Measurements from ENCODE around the gene SLC4A11.

DNA sequence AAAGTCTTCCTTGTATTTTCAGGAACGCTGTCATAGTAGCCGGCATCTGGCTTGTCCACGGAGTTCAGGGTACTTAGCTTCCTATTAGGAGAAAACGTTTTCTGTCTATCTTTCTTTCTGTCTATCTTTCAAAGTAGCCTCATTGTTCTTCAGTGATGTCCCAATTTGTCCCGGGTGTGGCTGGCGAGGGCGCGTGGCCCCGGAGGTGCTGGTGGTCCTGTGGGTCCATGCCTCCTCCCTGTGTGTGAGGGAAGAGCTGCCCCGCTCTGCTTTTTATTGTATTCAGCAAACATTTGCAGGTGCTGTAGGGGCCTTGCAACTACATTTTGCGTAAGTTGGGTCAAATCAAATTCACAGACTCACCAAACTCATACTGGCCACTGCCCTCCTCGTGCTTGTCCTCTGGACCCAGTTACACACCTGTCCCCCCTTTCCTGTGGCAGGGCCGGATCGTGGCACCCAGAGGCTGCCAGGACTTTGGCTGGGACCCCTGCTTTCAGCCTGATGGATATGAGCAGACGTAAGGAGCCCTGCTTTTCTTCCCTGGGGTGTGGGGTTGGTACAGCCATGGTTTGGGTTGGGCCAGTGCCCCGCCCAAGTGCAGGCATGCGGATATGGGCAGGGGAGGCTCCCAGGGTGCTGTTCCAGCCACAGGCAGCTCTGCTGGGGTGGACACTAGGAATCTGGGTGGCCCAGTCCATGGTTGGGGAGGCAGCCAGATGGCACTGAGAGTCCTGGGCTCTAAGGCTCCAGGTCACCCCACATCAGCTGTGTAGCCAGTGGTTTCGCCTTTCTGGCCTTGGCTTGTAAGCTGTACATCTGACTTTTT lies 17.4 kb downstream of the SLC4A11 start:
- TF ChIP-seq, protein P1, sequence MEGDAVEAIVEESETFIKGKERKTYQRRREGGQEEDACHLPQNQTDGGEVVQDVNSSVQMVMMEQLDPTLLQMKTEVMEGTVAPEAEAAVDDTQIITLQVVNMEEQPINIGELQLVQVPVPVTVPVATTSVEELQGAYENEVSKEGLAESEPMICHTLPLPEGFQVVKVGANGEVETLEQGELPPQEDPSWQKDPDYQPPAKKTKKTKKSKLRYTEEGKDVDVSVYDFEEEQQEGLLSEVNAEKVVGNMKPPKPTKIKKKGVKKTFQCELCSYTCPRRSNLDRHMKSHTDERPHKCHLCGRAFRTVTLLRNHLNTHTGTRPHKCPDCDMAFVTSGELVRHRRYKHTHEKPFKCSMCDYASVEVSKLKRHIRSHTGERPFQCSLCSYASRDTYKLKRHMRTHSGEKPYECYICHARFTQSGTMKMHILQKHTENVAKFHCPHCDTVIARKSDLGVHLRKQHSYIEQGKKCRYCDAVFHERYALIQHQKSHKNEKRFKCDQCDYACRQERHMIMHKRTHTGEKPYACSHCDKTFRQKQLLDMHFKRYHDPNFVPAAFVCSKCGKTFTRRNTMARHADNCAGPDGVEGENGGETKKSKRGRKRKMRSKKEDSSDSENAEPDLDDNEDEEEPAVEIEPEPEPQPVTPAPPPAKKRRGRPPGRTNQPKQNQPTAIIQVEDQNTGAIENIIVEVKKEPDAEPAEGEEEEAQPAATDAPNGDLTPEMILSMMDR (IDR thresholded peaks at IDR 0.05) = no peak
- TF ChIP-seq EP300 (IDR thresholded peaks at IDR 0.05) (no peak), POLR2A (IDR thresholded peaks at IDR 0.05) (no peak)
